HG03103 (cell line): ENCODE data around the gene COG5.

Experiments
- ATAC-seq: cut with Tn5 transposase; IDR thresholded peaks from one replicate; pipeline ENCODE4 v1.9.1; 2021; ENCODE audit warnings: low read depth; ENCODE audit not compliant: unreplicated experiment

COG5 gene

DNA sequence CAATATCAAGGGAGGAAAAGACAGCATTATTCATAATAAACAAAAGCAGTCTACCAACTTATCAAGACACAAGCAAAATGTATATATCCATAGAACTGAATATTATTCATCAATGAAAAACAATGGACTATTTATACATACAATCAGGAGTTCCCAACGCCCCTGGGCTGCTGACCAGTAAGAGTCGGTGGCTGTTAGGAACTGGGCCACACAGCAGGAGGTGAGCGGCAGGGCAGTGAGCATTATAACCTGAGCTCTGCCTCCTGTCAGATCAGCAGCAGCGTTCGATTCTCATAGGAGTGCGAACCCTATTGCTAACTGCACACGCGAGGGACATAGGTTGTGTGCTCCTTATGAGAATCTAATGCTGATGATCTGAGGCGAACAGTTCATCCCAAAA, 165.6 kb downstream of the COG5 start:
- ATAC-seq = no peak

DNA sequence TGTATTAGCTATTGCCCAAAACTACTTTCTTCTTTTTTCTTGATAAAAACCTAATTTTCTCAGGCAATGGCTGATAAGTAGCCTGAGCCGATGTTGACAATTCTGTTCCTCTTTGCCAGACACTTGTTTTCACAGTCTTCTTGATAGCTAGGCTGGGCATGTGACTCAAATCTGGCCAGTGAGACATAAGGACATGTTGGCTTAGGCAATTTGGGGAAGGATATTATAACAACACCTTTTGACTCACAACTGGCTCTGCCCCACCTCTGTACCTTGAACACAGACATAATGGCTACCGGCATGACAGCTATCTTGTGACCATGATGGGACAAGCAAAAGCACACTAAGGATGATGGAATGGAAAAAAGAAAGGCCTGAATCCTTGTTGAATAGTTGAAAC, 166.7 kb downstream of the COG5 start:
- ATAC-seq = no peak

DNA sequence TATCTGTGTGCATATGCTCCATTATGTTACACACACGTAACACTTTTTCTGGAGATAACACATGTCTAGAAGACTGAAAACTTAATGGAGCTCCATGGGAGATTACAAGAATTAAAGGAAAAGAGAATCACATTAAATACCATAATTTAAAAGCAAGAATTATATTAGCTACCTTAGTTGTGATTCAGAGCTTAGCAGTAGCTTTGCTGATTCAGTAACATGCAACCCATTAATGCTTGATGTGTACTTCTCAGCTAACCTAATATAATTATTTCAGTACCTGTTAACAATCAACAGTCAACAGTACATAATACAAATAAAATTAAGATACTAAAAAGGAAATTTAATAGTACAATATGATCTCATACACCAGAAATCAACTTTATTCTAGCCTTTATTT, 167.6 kb downstream of the COG5 start:
- ATAC-seq = no peak

DNA sequence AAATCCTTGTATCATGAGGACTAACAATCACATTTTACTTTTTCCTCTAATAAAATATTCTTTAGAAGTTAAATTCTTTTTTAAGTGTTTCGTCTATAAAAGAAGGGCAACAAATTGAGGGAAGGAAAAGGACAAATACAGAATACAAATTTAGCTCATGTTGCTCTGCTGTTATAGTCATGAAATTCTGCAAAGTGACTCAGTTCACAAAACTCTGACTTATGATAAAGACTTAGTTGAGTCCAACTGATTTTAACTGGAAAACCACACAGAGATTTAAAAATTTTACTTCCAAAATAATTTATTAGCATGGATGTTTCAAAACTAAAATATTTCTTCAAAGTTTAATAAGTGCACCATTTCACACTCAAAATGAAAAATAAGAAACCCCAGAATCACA, 168.9 kb downstream of the COG5 start:
- no peak for ATAC-seq

DNA sequence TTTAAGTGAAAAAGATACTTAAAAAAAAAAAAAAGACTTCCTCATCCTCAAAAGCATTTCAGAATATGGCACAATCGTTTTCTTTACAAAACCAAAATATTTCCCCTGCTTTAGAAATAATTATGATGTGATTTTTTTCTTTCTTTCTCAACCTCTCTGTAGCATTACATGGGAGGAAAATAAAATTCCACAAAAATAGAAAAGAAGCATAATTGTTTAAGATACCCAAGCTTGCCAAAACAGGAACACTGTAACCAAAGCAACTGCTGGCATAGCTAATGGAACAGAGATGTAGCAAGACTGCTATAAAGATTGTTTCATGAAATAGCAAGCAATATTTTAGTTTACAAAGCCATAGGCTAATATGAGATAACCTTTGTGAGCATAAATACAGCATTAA, 169.4 kb downstream of the COG5 start:
- ATAC-seq = no peak

DNA sequence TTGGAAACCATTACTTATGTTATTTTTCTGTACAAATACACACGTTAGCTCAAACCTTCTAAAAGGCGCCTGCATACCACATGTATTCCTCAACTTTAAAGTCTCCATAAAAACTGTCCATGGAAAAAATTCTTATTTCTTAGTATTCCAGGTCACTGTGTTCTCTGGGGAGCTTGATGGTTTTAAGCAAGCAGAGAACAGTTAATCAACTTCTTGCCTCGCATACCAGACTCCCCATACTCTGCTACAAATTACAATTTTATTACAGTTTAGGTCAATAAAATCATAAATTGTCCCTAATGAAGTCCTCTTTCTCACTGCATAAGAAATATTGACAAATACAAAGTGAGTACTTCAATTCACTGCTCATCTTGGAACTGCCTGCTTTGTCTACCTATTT, 170.9 kb downstream of the COG5 start:
- ATAC-seq = no peak

DNA sequence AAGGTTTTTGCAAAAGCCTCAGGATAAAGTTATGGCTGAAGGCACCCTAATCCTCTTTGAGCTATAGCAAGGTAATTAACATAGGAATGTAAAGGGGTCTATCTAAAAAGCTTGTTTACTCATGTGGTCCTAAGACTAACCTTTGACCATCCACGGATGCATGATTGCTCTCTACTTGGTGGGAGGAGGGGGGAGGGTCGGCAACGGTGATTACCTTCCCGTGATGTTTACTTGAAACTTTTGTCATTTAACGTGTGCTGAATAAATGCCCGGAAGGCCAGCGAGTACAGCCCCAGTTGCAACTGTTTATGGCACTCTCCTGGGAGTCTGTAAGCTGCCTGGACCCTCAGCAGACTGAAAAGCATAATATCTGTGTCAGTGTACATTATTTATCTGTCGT, 172.8 kb downstream of the COG5 start:
- ATAC-seq = no peak

DNA sequence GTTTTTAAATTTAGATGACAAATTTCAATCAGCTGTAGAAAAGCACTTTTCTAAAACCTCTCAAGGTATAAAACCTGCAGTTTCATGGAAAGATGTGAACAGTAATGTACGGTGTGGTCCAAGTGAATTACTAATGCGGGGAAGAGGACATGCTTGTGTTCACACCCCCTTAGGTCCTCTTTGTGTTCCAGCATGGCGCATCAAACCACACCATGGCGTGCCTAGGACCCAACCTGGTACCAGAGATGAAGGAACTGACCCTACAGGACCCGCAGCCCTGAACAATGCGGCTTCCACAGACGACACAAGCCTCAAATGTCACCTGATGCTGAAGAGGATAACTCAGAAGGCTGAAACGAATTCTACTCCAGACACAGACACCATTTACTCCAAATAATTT, 175.1 kb downstream of the COG5 start:
- no peak for ATAC-seq

DNA sequence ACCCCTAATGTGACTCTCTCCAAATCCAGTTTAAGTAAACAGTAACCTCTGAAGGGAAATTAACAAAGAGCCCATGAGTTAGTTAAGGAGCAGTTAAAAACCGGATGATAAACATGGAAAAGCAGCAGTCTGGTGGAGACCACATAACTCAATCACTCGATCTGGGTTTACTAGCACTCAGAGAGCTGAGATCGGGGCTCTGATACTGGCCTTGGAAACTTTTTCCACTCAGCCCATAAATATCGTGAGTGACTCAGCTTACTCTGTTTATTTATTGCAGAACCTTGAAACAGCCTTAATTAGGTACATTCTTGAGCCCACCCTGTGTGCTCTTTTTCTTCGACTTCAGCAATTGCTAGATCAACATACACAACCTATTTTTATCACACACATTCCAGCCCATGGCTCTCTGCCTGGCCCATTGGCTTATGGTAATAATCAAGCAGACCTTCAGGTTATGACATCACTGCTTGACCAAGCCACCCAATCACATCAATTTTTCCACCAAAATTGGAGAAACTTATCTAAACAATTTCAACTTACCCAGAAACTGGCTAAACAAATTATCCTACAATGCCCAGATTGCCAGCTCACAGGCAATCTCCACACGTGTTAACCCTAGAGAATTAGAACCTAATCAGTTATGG, 176.0 kb downstream of the COG5 start:
- no peak for ATAC-seq

DNA sequence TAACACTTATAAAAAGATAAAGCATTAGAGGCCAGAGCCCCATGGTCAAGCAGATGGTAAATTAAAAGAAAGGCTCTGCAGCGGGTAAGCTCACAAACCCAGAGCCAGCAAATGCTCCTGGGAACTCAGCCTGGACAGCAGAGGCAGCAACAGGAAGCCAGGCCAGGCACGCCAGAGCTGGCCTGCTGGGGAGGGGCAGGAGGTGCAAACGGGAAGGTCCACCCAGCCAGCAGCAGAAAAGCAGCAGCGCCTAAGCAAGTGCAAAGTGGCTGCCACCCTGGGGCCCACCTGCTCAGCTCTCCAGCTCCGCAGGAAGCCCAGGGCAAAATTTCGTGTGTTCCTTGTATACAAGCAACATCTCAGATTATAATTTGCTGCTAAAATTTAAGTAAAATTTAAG, 176.6 kb downstream of the COG5 start:
- ATAC-seq = no peak

DNA sequence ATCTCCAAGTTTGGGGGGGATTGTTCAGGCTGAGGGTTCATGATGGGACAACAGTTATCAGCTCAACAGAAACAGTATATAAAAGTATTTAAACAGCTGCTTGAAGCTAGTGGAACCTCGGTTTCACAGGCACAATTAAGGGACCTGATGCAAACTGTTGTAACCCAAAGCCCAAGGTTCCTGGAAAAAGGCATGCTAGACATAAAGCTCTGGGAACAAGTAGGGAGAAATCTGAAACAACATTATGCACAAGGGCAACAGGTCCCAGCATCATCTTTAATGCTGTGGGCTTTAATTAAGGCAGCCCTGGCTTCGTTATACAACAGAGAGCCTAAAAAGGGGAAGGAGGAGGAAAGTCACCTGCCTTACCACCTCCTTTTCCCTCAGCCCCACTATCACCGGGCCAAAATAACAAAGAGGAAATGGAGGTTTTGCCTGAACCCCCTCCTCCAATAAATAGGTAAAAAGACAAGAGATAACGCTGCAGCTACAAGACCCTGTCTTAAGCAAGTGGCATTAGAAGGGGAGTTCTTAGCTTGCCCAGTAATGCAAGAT, 177.1 kb downstream of the COG5 start:
- ATAC-seq = no peak

DNA sequence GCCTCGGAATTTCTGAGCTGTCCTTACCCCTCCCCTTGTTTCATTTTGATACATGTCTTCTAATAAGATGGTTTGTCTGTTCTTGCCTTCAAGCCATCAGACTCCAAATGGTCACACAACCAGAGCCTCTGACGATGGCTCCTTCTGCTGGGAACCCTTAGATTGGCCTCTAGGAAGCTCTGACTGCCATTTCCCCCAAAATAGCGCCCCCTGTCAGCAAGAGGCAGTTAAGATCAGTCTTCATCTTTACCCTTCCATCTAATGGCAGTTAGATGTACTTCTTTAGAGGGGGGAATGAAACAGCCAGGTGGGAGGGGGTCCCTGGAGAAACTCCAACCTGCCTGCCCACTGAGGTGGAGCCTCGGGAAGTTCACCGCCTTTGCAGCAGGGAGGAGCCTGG, 179.7 kb downstream of the COG5 start:
- ATAC-seq = no peak

DNA sequence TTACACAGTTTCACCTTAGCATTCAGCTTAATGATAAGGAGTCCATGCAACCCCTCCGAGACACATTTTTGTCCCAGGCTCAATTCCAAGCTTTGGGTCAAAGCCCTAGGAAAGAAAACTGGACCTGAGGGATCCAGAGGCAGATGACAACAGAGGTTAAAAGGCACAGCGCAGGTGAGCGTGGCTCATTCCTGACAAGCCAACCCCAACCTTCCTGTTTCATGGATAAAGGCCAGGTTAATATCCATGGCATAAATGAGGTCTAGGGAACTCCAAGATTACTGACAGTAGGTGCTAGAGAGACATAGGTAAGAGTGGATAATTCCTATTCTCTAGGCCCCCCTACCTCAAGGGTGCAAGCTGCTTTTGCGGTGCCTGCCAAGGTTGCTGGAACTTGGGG, 180.5 kb downstream of the COG5 start:
- ATAC-seq = no peak

DNA sequence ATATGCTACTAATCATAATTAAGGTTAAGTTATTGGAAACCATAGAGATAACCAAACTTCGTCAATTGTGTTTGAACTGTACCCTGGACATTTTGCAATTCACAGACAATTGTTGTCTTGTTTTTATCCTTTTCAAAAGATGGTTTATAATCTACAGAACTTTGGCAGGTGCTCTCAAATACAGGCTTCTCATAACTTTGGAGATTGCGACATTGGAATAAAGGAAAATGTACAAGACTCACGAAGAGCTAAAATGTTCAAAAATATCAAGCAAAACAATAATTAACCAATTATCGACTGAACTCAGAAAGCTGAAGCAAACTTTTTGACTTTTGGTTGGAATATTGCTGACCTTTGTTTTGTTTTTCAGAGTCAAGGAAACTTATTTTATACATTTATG, 182.3 kb downstream of the COG5 start:
- no peak for ATAC-seq

DNA sequence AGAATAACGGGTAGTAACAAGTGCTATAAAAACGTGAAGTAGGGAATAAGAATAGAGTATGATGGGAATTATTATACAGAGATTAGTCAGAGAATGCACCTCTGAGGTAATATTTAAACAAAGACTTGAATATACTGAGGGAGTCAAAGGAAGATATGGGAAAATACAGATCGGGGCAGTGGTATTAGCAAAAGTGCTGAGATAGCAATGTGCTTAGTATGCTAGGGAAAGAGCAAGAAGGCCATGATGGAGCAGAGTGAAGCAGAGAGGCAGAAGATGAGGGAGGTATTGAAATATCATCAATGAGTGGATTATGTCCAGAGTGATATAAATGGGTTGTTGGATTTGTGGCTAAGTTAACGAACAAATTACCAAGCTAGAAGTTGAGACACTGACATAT, 190.4 kb downstream of the COG5 start:
- ATAC-seq = no peak

DNA sequence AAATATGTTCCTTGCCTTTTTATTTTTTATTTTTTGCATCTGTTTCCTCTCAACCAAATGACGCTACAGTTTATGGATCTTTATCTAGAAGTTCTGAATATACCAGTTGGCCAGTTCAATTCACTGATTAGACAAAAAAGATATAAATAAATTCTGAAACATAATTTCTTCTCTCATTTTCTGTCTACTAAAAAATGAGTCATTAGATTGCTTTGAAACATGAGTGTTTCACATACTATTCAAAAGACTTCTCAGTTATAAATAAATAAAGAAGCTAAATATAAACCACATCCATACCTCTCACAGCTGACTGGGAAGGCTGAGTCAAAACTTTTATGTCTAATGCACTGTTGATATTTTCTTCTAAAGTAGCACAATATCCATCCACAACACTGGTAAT, 191.4 kb downstream of the COG5 start:
- no peak for ATAC-seq

DNA sequence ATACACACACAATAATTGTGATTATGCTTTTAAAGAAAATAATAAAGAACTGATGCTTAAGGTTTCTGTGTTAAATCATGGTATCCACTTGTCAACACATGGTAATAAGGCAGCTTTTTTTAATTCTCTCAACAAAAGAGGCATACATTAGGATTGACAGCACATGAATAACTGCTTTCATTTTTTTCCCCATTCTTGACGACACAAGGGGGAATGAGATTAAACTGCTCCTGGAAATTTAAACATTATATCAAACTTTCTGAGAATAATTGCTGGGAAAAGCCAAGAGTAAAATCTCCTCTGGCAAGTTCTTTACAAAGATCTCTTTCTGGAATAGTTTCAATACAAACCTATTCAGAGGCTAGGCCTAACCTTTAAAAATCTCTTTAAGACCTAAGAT, 192.9 kb downstream of the COG5 start:
- no peak for ATAC-seq

DNA sequence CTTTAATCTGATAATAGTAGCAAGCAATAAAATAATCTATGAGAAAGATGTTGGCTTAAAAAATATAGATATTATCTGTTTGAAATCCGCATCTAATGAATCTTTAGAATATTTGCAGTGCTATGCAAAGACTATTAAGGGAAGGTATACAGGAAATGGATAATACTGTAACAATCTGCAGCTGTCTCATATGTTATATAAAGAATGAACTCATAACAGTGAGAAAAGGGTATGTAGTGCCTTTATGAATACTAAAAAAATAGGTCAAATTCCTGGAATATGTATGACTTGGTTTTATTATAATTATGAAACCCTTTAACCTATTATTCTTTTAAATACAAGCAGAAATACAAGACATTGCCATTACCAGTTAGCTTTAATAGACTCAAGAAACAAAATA, 198.9 kb downstream of the COG5 start:
- ATAC-seq = no peak

DNA sequence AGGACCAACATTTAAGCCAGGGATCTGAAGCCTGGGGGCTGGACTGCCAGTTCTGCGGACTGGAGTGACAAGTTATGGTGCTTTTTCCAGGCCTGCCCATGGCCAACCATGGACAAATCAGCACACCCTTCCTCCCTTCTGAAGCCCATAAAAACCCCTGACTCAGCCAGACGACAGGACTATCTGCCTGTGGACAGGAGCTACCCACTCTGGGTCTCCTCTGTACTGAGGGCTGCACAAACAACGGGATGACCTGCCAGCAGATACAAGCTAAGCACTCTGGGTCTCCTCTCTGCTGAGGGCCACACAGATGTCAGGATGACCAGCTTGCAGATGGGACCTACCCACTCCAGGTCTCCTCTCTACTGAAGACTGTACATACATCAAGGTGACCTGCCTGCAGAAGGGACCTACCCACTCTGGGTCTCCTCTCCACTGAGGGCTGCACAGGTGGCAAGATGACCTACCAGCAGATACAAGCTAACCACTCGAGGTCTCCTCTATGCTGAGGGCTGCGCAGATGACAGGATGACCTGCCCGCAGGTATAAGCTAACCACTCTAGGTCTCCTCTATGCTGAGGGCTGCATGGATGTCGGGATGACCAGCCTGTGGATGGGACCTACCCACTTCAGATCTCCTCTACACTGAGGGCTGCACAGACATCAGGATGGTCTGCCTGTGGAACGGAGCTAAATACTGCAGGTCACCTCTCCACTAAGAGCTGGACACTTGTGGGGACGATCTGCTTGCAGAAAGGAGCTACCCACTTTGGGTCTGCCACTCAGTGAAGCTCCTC, 204.0 kb downstream of the COG5 start:
- no peak for ATAC-seq

DNA sequence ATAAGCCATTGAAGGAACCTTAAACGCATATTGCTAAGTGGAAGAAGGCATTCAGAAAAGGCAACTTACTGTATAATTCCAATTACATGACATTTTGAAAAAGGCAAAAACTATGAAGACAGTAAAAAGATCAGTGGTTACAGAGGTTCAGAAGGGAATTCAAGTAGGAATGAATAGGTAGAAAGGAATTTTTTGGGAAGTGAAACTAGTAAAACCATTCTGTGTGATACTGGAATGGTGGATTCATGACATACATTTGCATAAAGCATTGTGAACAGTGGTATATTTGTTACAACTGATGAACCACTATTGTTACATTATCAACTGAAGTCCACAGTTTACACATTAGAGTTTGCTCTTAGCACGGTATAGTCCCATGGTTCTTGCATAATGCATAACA, 208.1 kb downstream of the COG5 start:
- ATAC-seq = no peak

DNA sequence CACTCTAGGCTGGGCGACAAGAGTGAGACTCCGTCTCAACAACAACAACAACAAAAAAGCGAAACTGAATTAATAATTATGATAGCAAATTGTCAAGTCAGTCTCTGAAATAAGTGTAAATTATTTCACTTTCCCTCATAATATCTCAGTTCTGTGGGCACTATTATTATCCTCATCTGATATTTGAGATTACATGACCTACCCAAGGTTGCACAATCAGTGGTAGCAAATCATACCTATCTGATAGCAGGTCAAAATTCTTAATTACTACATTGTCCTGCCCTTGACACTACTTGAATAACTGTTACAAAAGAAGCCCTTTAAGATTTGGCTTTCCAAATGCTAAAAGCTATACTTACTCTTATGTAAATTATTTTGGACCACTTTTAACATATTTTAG, 209.1 kb downstream of the COG5 start:
- ATAC-seq = no peak

DNA sequence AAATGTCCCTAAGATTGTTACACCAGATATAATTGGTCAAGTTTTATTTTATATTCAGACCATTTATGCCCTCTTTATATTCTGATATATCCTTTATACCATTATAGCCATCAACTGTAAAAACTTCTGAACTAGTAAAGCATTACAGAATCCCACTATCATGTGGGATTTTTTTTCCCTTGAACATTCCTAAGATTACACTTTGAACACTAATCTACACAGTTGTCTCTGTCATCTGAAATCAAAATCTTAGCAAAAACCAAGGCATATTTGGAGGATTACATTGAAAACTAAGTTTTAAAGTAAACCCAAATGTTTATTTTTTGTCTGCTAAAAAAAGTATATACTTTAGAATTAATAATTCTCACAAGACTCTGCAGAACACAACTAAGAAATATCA, 210.0 kb downstream of the COG5 start:
- no peak for ATAC-seq
